ENCODE measurements around the gene EIF4E3.
A peak's percentile ranks its signal among the peaks of the same experiment; 100 is the strongest.

EIF4E3 gene

DNA sequence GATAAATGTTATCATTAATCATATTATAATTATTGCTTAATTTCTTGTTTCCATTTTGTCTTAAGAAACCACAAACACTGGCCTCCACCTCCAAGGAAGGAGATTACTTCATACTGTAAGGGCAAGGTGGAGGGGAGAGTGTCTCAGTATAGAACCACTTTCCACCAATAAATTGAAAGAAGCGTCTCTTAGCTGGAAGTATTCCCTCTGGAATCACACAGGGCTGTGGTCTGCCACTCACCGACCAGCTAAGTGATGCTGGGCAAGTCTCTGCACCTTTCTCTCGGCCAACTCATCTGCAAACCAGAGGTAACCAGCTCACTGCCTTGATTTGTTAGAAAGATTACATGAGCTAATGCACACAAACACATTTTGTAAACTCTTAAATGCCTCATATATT is 63.1 kb downstream of the EIF4E3 start:
- no peak overlapping the region for H3K4me3 ChIP-seq (ENCODE audit: low read length)
- TF ChIP-seq, protein P1, sequence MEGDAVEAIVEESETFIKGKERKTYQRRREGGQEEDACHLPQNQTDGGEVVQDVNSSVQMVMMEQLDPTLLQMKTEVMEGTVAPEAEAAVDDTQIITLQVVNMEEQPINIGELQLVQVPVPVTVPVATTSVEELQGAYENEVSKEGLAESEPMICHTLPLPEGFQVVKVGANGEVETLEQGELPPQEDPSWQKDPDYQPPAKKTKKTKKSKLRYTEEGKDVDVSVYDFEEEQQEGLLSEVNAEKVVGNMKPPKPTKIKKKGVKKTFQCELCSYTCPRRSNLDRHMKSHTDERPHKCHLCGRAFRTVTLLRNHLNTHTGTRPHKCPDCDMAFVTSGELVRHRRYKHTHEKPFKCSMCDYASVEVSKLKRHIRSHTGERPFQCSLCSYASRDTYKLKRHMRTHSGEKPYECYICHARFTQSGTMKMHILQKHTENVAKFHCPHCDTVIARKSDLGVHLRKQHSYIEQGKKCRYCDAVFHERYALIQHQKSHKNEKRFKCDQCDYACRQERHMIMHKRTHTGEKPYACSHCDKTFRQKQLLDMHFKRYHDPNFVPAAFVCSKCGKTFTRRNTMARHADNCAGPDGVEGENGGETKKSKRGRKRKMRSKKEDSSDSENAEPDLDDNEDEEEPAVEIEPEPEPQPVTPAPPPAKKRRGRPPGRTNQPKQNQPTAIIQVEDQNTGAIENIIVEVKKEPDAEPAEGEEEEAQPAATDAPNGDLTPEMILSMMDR (conservative IDR thresholded peaks at IDR 0.05; ENCODE audit: low read length): no peak
- DNase-seq (ENCODE audit: low read depth): no peak

DNA sequence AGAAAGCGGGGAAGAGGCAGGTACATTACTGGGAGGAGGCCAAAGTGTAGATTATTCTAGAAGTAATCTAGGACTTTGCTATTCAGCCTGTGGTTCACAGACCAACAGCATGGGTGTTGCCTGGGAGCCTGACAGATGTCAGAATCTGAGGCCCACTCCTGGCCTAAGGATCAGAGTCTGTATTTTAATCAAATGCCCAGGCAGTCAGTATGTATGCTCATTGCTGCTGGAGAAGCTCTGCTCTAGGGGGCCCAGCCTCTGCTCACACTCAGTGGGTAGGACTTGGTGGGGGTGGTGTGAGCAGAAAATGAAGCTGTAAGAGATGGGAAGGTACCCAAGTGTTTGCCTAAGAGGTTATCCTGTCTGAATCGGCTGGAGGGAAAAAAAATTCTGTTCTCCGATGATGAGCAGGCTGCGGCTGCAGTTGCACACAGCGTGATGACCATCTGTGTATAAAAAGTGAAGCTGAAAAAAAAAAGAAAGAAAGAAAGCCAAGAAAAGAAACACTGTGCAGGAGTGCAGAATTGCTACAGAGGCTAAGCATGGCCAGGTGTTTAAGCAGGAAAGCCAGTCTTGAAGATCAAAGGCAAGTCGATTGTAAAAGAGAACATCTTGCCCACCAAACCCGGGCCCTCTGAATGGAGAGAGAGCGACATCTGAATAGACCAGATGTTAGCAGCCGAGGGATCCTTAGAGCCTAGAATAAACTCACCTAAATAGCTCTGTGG is 65.2 kb downstream of the EIF4E3 start:
- DNase-seq (ENCODE audit: low read depth): peak; percentile 71
- TF ChIP-seq, protein P1 (conservative IDR thresholded peaks at IDR 0.05; ENCODE audit: low read length): no peak
- H3K4me3 ChIP-seq (ENCODE audit: low read length): no peak overlapping the region

DNA sequence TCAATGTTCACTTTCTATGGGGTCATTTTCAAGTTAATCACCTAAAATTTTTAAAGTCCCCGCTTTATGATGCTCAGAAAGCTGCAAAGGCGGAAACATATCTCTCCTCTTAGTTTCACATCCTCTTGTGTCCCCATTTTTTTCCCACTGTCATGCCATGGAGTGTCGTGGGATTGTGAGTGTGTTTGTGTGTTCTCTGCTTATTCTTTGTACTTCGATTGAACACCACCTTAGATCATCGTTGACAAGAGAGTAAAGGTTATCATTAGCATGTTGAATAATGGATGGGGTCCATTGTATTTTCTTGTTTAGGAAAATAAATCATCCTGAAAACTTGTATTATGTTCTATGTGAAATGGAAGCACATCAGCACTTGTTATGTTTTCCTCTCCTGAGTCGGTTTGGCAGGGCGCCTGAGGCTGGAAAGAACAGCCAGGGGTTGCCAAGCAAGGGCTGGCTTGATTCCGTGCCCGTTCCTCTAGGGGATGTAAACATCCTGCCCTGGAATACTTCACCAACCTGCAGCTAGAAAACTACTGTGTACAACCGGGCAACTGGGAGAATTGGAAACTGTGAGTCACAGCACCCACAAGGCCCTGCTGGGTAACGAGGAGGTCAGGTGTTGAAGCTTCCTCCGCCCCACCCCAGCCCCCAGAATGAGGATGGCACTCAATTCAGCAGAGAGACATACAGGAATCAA is 67.2 kb downstream of the EIF4E3 start:
- DNase-seq (ENCODE audit: low read depth): peak; percentile 8
- H3K4me3 ChIP-seq (ENCODE audit: low read length): no peak overlapping the region
- TF ChIP-seq, protein P1 (conservative IDR thresholded peaks at IDR 0.05; ENCODE audit: low read length): no peak

DNA sequence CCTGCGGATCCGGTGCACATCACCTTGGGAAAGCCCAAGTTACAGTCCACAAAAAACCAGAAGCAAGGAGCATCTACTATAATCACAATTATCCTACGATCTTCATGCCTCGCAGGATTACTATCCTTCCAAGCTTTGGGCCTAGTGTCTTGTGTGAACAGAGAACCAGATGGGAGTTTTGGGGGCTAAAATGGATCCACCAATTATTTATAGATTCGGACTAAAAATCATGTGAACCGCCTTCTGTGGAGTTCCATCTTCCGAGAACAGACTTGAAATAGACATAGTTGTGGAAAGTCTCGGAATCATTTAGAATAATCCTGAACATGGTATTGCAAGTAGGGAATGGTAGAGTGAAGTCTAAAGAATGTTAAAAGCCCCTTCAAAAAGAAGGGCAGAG is 70.1 kb downstream of the EIF4E3 start:
- TF ChIP-seq, protein P1 (conservative IDR thresholded peaks at IDR 0.05; ENCODE audit: low read length): no peak
- no peak overlapping the region for H3K4me3 ChIP-seq (ENCODE audit: low read length)
- no peak for DNase-seq (ENCODE audit: low read depth)

DNA sequence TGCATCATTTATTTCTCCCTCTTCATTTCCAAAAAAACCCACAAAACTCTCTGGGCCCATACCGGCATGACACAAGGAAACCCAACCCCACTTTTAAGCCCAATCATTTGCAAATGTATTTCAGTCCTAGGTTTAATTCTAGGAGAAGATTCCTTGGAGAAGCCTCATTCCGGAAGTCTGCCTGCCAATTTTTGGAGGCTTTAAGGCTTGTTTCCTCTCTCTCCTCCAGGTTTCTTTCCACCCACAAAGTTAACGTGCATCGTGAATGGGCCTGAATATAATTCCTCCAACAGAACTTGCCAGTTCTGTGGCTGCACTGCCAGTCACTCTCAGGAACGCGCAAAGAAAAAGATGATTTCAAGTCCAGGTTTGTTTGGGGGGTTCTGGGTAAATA is 71.8 kb downstream of the EIF4E3 start:
- DNase-seq (ENCODE audit: low read depth): no peak
- H3K4me3 ChIP-seq (ENCODE audit: low read length): no peak overlapping the region
- TF ChIP-seq, protein P1 (conservative IDR thresholded peaks at IDR 0.05; ENCODE audit: low read length): no peak

DNA sequence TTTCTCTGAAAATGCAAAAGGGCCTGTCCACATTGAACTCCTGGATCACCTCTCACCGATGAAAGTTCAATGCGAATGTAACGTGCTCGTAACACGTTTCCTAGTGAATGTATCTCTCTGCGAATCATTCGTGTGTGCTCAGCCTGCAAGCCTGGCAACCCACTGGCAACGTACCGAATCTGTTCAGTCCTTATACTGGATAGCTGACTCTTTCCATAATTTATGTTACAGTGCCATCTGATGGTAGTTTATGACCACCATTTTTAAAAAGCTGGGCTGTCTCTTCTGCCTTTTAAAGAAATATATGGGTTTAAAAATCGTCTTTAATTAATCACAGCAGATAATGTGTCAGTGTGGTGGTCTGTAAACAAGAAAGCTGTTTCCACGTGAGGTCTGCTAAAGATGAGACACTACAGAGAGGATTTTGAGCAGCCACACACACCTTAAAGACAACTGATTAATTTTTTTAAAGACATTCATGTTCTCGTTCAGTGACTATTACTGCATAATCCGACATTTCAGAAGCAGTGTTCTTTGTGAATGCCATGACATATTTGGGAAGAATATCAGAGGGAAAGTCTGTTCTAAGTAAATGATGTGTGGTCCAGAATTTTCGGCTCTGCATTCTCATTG is 72.3 kb downstream of the EIF4E3 start:
- DNase-seq (ENCODE audit: low read depth): peak; percentile 64
- no peak overlapping the region for H3K4me3 ChIP-seq (ENCODE audit: low read length)
- TF ChIP-seq, protein P1 (conservative IDR thresholded peaks at IDR 0.05; ENCODE audit: low read length): peak; percentile 60

Data from AG10803 (cell line).